Fibroblast of mammary gland (primary cell): ENCODE results near the gene LY6G6C.

Experiments used
- DNase-seq: peaks from one replicate; pipeline ENCODE4 v3.0.0-alpha.2; 2010; ENCODE audit warnings: low read depth
- H3K4me3 ChIP-seq: 2 replicates; pipeline ENCODE4 v1.5.1; 2011; ENCODE audit warnings: low read depth, mild to moderate bottlenecking, low read length, moderate library complexity; ENCODE audit not compliant: control insufficient read depth
- CTCF ChIP-seq: conservative IDR thresholded peaks from 2 replicates; pipeline ENCODE4 v1.5.1; 2011; ENCODE audit warnings: low read depth, low read length, inconsistent platforms; ENCODE audit not compliant: control insufficient read depth, insufficient read depth

The LY6G6C gene

GRCh38 chr6:31741815-31742214 lies 20.3 kb upstream of the LY6G6C start:
- no peak overlapping the region for H3K4me3 ChIP-seq
- DNase-seq = no peak
- TF ChIP-seq CTCF = no peak

- peak overlapping the region; percentile 91 for H3K4me3 ChIP-seq
- no peak for DNase-seq
- no peak for TF ChIP-seq CTCF
These were observed 19.1 kb upstream of the LY6G6C start for GRCh38 chr6:31740397-31741223.

- TF ChIP-seq CTCF = no peak
- DNase-seq = peak; percentile 98
- H3K4me3 ChIP-seq = peak within 1 kb of the TSS; percentile 91
These were observed 18.3 kb upstream of the LY6G6C start, which contains the start of gene MSH5 for GRCh38 chr6:31739639-31740396. Gene MSH5 (plus strand): TSS chr6:31740005. CDS start chr6:31740467, 462 bp downstream.

GRCh38 chr6:31737991-31738979 lies 16.7 kb upstream of the LY6G6C start:
- peak; percentile 90 for DNase-seq
- peak overlapping the region; percentile 24 for H3K4me3 ChIP-seq
- TF ChIP-seq CTCF = peak; percentile 40

- TF ChIP-seq CTCF = no peak
- peak; percentile 30 for DNase-seq
- peak overlapping the region; percentile 17 for H3K4me3 ChIP-seq
These were observed 15.9 kb upstream of the LY6G6C start for GRCh38 chr6:31737315-31737990.
